GM12874 (cell line): Measurements from ENCODE around the gene BATF.
A peak's percentile ranks its signal among the peaks of the same experiment; 100 is the strongest.

Source experiments
- TF ChIP-seq, protein P1 (sequence below): IDR thresholded peaks from 2 replicates; pipeline ENCODE4 v1.5.1; 2011; ENCODE audit warnings: low read depth, mild to moderate bottlenecking, control low read depth, low read length, moderate library complexity; ENCODE audit not compliant: insufficient read depth

BATF gene

DNA sequence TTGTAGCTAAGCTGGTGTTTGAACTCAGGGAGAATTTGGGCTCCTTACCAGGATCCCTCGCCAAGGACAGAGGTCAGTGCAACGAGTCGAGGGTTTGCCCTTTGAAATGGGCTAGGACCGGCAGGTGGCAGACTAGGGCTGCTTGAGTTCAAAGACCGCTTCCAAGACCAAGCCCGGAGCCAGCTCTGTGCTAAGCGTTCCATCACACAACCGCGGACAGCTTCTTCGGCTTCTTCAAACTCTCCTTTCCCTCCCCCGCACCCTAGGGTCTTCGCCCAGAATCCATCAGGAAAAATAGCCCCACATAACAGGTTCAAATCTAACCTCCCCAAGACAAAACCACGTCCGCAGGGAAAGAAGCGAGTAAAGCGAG is 55.4 kb downstream of the BATF start:
- TF ChIP-seq, protein P1, sequence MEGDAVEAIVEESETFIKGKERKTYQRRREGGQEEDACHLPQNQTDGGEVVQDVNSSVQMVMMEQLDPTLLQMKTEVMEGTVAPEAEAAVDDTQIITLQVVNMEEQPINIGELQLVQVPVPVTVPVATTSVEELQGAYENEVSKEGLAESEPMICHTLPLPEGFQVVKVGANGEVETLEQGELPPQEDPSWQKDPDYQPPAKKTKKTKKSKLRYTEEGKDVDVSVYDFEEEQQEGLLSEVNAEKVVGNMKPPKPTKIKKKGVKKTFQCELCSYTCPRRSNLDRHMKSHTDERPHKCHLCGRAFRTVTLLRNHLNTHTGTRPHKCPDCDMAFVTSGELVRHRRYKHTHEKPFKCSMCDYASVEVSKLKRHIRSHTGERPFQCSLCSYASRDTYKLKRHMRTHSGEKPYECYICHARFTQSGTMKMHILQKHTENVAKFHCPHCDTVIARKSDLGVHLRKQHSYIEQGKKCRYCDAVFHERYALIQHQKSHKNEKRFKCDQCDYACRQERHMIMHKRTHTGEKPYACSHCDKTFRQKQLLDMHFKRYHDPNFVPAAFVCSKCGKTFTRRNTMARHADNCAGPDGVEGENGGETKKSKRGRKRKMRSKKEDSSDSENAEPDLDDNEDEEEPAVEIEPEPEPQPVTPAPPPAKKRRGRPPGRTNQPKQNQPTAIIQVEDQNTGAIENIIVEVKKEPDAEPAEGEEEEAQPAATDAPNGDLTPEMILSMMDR: peak; percentile 83

DNA sequence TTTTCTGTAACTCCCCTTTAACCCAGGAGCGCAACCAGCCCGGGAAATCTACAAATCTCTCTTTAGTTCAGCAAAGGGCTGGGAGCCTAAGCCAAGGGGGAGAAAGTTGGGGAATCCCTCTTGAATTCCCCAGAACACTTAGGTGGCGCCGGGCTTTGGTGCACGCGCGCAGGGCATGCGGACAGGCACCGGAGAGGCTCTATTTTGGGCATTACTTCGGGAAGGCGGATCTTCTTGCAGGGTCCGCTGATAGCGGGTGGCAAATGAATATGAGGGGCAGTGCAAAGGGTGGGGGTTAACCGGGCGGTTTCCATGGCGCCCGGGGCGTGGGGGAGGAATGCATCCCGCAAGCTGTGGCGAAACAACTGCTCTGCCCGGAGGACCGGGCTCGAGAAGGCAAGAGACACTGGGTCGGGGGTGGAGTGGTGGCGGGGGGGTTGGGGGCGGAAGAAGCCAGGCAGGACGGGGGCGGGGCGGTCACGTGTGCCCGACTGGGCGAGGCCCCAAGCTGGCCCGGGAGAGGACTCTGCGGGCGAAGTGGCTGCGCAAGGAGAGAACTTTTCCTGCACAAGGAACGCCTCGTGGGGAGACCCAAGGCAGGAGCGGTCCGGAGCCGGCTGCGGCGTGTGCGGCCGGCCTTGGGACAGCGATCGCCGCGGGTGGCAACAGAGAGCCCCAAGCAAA is 56.0 kb downstream of the BATF start, which contains the start of gene FLVCR2:
Gene FLVCR2, plus strand, starts transcription at position 519 of the 684 bp plus-strand sequence. CDS start 353 bp downstream, outside the sequence.
- TF ChIP-seq, protein P1: no peak

DNA sequence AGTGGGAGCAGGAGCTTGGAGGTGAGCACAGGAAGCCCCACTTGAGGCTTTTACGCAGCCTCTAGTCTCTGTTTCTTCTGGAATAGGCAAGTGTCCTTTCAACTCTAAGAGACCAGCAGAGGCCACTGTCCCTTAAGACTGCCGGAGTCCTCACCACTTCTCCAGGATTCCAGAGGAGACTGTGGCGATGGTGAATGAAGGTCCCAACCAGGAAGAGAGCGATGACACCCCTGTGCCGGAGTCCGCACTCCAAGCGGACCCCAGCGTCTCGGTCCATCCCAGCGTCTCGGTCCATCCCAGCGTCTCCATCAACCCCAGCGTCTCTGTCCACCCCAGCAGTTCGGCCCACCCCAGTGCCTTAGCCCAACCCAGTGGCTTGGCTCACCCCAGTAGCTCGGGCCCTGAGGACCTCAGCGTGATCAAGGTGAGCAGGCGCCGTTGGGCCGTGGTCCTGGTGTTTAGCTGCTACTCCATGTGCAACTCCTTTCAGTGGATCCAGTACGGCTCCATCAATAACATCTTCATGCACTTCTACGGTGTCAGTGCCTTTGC is 56.6 kb downstream of the BATF start:
- TF ChIP-seq, protein P1: no peak

DNA sequence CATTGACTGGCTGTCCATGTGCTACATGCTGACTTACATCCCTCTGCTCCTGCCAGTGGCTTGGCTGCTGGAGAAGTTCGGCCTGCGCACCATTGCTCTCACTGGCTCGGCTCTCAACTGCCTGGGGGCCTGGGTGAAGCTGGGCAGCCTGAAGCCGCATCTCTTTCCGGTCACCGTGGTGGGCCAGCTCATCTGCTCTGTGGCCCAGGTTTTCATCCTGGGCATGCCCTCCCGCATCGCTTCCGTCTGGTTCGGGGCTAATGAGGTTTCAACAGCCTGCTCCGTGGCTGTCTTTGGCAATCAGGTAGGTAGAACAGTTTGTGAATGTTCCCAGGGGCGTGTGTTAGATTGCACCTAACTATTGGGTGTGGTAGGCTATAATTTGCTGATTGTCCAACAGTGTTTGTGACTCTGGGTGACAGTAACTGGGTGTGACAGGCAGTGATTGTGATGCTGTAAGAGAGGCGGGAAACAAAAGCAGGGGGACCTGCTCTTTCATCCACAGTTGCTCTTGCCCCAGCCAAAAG is 57.1 kb downstream of the BATF start:
- TF ChIP-seq, protein P1: no peak

DNA sequence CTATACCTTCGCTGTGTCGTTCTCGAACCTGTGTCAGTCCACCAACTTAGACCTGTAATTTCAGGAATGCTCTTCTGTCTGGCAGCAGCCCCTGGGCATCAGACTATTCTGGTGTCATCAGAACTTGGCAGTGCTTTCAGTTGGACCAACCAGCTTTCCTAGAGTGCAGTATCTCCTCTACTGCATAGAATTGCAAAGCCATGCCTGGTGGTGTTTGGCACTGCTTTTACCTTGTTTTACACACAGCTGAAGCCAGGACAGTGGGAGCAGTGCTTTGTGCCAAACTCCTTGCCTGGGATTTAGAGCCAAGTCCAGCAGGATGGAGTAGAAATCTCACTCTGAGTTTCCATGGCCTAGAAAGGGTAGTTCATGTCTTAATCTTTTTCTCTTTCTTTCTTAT is 57.6 kb downstream of the BATF start:
- TF ChIP-seq, protein P1: no peak

DNA sequence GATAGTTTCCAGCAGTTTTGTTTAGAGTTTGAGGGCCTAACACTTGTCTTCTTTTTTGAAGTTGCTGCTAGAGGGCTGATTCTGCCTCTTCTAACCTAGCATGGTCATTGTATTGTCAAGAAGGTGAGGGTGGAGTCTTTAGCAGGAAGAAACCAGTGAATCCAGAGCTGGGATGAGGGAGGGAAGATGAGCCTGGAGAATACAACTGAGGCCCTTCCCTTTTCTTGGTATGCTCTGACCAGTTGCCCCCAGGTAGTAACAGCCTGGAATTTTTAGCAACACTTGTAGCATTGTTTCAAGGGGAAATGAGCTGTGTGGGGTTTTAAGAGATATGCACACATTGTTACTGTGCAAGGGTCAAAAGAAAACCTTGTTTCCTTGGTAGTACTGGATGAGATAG is 65.1 kb downstream of the BATF start:
- TF ChIP-seq, protein P1: no peak

DNA sequence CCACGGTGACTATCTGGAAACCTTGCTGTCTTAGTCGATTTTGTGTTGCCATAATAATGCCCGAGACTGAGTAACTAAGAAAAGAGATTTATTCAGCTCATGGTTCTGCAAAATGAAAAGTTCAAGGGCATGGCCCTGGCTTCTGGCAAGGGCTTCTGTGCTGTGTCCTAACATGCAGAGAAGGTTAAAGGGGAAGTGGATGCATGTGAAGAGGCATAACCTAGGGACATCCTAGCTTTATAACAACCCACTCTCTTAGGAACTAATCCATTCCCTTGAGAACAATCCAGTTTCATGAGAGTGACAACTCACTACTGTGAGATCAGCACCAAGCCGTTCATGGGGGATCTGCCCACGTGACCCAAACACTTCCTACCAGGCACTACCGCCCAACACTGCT is 67.7 kb downstream of the BATF start:
- TF ChIP-seq, protein P1: no peak
